Hematopoietic multipotent progenitor cell treated with erythropoietin and hydrocortisone succinate and interleukin-3 and kit ligand, for 6 days (in vitro differentiated cells): ENCODE results near the gene NUDT3.
"Not testable (repeated sequence)": the region's sequence is repeated elsewhere in the genome, so short reads cannot be mapped to it uniquely, and the experiment has no call there.

Experiments used
- DNase-seq: peaks from one replicate; pipeline ENCODE4 v3.0.0-alpha.2; 2015

Gene NUDT3

DNA sequence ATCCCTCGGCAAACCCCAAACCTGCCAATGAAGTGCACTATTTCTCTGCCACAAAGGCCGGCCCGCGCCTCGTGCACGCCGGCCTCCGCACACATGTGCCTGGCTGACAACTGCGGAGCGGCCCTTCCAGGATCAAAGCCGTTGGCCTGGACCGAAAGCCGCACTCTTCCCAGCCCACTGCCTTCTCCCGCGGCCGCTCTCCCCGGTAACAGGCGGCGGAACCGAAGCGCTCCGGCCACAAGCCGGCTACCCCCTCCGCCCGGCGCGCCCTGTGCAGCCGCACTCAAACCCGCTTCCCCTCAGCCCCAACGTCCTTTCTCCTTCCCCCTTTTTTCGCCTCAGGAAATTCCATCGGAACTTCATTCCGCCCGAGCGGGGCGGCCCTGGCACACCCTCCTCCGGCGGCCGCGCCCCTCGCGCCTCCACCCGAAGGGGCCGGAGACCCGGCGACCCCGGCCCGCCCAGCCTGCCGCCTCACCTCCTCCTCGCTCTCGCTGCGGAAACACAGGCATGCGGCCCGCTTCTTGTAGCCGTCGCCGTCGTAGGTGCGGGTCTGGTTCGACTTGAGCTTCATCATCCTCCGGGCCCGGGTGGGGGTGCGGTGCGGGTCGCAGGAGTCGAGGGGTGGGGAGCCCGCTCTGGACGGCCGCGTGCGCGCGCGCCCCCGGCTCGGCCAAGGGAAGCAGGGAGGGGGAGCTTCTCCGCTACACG is 528 bp downstream of the NUDT3 start:
- no peak for DNase-seq

DNA sequence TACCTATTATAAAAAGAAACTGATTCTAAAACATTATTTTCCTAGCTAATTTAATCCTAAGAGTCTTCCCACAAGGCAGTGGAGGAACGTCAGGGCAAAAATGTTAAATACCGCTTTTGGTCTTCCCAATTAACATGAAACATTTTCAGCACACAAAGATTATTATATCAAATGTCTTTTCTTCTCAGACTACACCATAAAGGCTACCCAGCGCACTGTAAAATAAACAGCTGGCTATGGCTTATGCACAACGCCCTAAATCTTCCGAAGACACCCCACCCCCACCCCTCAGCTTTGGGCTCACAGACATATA is 1.0 kb downstream of the NUDT3 start:
- peak; percentile 90 for DNase-seq

- peak; percentile 46 for DNase-seq
Measured at GRCh38 chr6:34390531-34391472, 1.7 kb downstream of the NUDT3 start.

GRCh38 chr6:34389034-34389433 is 3.4 kb downstream of the NUDT3 start:
- no peak for DNase-seq

DNA sequence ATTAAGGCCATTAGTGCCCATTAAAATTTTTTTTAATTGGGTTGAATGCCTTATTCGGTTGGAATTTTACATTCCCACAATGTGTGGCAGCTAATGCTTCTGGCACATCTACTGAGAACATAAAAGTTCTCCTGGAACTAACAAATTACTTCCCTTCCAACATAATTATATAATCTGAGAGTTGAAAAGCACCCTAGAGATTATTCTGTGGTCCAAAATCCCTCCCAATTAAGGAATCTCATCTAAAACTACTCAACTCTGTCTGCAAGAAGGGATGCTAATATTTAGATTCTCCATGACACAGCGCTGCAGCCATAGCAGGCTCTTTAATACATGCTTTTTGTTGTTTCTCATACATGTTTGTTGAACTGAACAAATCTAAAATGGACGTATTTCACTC is 4.0 kb downstream of the NUDT3 start:
- DNase-seq: no peak

DNA sequence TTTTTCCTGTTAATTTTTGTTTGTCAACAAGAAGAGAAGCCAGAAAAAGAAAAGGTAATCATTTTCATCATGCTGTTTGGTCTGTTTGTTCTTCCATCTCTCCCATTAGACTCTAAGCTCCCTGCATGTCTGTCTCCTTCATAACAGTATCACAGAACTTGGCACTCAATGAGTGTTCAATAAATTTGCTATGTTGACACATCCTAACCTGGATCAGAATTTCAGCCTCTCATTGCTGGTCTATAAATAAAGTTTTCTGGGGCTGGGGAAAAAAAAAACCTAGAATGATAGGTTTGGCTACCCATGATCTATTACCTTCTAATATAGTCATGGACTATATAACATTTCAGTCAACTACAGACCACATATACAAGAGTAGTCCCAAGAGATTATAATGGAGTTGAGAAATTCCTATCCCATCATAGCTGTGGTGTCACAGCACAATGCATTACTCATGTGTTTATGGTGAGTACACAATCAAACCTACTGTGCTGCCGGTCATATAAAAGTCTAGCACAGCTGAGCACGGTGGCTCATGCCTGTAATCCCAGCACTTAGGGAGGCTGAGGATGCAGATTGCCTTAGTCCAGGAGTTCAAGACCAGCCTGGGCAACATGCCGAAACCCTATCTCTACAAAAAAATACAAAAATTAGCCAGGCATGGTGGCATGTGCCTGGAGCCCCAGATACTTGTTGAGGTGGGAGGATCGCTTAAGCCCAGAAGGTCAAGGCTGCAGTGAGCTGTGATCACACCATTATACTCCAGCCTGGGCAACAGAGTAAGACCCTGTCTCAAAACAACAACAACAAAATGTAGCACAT is 5.9 kb downstream of the NUDT3 start:
- DNase-seq: no peak

DNA sequence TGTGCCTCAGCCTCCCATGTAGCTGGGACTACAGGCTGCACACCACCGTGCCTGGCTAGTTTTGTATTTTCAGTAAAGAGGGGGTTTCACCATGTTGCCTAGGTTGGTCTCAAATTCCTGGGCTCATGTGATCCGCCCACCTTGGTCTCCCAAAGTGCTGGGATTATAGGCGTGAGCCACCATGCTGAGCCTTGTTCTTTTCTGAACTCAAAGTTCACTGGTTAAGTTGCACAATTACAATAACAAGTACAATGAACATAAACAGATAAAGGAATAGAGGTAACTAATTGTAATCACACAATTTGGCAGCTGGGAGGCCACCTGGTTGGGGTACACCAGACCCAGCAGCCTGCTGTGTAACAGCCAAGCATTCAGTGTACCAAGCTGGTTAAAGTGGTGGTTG is 6.7 kb downstream of the NUDT3 start:
- no peak for DNase-seq

- no peak for DNase-seq
Measured at GRCh38 chr6:34384321-34385153, 7.9 kb downstream of the NUDT3 start.

- no peak for DNase-seq
Measured at GRCh38 chr6:34383656-34384320, 8.7 kb downstream of the NUDT3 start.

DNA sequence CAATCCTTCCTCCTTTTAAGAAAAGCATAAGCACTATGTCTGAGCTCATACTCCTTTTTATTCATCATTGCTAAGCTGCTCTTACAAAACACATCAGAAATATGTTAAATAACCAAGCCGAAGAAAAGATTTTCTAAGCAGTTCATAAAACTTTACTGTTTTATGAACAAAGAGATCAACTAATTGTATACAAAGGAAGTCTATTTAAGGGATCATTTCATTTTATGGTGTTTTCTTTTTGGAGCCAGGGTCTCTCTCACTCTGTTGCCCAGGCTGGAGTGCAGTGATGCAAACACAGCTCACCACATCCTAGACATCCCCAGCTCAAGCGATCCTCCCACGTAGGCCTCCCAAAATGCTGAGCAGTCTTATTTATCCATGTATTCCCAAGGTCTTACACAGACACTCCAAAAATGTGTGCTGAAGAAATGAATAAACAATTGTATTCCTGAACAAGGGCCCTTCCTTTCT is 9.3 kb downstream of the NUDT3 start:
- DNase-seq: no peak

DNA sequence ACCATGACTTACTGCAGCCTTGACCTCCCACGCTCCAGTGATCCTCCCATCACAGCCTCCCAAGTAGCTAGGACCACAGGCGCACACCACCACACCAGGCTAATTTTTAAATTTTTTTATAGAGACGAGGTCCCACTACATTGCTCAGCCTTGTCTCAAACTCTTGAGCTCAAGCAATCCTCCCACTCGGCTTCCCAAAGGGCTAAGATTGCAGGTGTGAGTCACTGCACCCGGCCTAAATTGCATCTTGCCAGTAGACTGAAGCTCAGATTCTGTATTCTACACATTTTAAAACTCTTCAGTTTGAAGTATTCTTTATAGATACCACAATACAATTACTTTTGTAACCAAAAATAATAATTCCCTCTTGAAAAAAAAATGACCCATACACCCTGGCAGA is 11.4 kb downstream of the NUDT3 start:
- DNase-seq: no peak

DNA sequence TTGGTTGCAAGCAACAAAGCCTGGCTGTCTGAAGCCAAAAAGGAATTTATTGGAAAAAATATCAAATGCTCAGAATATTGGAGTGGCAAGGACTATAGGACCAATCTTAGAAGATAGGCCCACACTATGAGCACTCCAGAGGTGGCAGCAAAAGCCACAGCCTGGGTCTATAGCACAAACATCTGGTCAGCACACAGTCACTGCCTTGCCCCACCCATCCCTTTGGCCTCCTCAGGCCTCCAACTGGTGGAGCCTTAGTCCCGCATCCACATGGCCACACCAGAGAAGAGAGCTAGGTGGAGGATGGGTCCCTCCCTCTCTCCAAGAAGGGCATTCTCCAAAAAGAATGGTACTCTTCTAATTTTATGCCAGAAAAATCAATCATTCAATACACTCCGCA is 14.0 kb downstream of the NUDT3 start:
- no peak for DNase-seq

GRCh38 chr6:34377984-34378383 is 14.5 kb downstream of the NUDT3 start:
- no peak for DNase-seq

GRCh38 chr6:34377571-34377970 is 14.9 kb downstream of the NUDT3 start:
- DNase-seq: not testable (repeated sequence)

DNA sequence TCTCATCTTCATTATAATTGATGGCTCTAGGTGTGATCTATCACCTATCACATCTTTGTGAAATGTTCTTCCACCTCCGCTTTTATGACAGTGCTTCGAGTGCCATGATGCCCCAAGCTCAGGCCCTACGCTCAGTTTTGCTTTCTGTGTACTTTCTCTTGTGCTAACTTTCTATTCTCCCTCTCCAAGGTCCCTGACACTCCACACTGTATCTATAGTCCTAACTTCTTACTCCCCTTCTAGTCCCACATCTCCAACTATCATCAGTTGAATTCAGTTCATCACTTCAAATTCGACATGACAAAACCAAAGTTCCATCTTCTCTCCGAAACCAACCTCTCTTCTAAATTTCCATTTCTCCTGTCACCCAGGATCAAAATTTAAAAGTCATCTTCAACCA is 16.6 kb downstream of the NUDT3 start:
- no peak for DNase-seq

DNA sequence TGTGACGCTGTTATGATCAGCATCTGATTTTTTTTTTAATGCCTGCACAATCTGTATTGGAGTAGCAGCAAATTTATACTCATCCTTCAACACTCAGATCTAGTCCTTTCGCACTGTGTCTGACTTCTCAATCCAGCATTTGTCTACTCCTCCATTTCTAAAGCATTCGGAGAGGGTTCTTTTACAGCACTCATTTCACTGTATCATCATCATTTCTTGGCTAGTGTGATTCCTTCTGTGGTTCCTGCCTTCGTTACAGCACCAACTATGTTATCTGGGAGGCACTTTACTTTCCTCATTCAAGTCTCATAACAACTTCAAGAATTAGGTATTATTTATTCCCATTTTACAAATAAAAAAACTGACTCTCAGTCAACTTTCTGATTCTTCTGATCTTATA is 18.0 kb downstream of the NUDT3 start:
- no peak for DNase-seq

DNA sequence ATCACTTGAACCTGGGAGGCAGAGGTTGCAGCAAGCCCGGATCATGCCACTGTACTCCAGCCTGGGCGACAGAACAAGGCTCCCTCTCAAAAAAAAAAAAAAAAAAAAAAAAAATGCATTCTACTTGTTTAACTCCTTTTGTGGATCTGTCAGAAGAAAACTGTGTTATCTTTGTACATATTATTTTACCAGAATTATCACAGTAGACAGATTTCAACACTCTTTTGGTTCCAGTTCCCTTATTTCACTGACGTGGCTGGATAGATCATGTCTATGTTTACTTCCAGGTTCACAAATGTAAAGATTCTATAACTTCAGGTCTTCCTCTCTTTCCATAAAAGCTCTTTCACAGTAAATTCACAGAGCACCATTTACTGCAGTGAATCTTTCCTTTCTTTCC is 18.4 kb downstream of the NUDT3 start:
- peak; percentile 64 for DNase-seq

- DNase-seq: no peak
Measured at GRCh38 chr6:34373511-34373910, 19.0 kb downstream of the NUDT3 start.

DNA sequence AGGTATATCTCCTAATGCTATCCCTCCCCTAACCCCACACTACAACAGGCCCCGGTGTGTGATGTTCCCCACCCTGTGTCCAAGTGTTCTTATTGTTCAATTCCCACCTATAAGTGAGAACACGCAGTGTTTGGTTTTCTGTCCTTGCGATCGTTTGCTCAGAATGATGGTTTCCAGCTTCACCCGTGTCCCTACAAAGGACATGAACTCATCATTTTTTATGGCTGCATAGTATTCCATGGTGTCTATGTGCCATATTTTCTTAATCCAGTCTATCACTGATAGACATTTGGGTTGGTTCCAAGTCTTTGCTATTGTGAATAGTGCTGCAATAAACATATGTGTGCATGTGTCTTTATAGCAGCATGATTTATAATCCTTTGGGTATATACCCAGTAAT is 20.6 kb downstream of the NUDT3 start:
- DNase-seq: not testable (repeated sequence)

- DNase-seq: no peak
Measured at GRCh38 chr6:34370361-34370760, 22.1 kb downstream of the NUDT3 start.

DNA sequence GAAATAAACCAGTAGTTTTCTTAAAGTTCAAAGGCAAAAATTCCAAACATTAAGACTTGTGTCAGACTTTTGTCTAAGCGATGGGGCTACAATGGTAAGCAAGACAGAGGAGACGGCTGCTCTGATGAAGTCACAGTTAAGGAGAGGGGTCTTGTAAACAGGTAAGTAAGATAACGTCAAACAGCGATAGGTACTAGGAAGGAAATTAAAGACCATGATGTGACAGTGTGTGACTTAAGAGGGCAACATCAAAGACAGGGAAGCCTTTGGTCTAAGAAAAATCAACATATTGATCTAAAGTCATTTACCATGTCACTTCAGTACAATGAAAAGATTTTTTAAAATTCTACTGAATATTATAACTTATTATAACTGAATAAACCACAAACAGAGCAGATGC is 23.1 kb downstream of the NUDT3 start:
- DNase-seq: no peak

DNA sequence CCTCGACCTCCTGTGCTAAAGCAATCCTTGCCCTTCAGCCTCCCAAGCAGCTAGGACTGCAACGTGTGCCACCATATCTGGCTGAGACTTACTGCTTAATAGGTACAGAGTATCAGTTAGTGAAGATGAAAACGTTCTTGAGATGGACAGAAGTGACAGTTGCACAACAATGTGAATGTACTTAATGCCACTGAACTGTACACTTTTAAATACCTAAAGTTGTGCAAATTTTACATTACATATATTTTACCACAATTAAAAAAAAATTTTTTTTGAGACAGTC is 25.9 kb downstream of the NUDT3 start:
- DNase-seq: no peak
